Spinal cord (tissue), 10 donors: ENCODE results near the gene ST6GALNAC3. TPM values are rescaled to one million over a fixed set of nuclear protein-coding genes. Genes with fewer than 3 reads are reported as not detected.

Source experiments
- DNase-seq, 6 donors: peaks; one replicate each; pipeline versions ENCODE4 v3.0.0 to v3.0.0-alpha.2; 2013 to 2015; ENCODE audit warnings: low spot score in 6 of 6, low read depth in 4 of 6
- H3K27ac ChIP-seq: one replicate; pipeline ENCODE4 v1.5.1; 2013; ENCODE audit warnings: low read depth, low read length, control low read depth
- H3K27me3 ChIP-seq: one replicate; pipeline ENCODE4 v1.6.1; 2013; ENCODE audit warnings: low read length; ENCODE audit not compliant: control insufficient read depth, insufficient read depth
- H3K36me3 ChIP-seq: one replicate; pipeline ENCODE4 v1.6.1; 2013; ENCODE audit warnings: low read length; ENCODE audit not compliant: control insufficient read depth, insufficient read depth
- H3K4me1 ChIP-seq: one replicate; pipeline ENCODE4 v1.6.1; 2013; ENCODE audit warnings: low read length; ENCODE audit not compliant: control insufficient read depth, insufficient read depth
- H3K4me3 ChIP-seq: one replicate; pipeline ENCODE4 v1.5.1; 2013; ENCODE audit warnings: low read depth, low read length, control low read depth
- H3K9me3 ChIP-seq: one replicate; pipeline ENCODE4 v1.6.1; 2013; ENCODE audit warnings: low read length; ENCODE audit not compliant: control insufficient read depth, insufficient read depth
- WGBS: methylation state at CpG from one replicate; pipeline ENCODE4 v1.1.5; 2013; ENCODE audit warnings: missing lambda C conversion rate; ENCODE audit not compliant: insufficient coverage; 5-methylcytosine and 5-hydroxymethylcytosine counted together
- polyA plus RNA-seq, 2 donors: library from polyadenylated mRNA; unstranded; fragments of 120-200 nt; gene quantifications; one replicate each; pipeline ENCODE4 v1.2.1, GENCODE V29; 2013; ENCODE audit not compliant: insufficient read length in 2 of 2
- total RNA-seq, 2 donors: library from RNA; depleted of rRNA in 1 of 2; stranded (reverse); fragments of 120-200 nt in 1 of 2; fragments of >200 nt in 1 of 2; gene quantifications; one replicate each; pipeline versions ENCODE4 v1.2.3 to v1.2.4, GENCODE V29; 2013 to 2014
- donor health status: healthy.

ST6GALNAC3 gene
- total and polyA plus RNA-seq, 4 donors = 17.2 to 64.0 (median 26.0) TPM

GRCh38 chr1:76219366-76219818, 144.8 kb downstream of the ST6GALNAC3 start:
- no peak overlapping the region for H3K27ac ChIP-seq
- DNase-seq = no peak
- H3K36me3 ChIP-seq = no peaks in the 10 kb centered on the region
- H3K4me1 ChIP-seq = no peaks in the 10 kb centered on the region
- no peaks in the 10 kb centered on the region for H3K9me3 ChIP-seq
- 100% methylated on average over 2 of the region's 3 CpGs for WGBS
- H3K4me3 ChIP-seq = no peak overlapping the region
- H3K27me3 ChIP-seq = no peaks in the 10 kb centered on the region

GRCh38 chr1:76224752-76225151, 150.2 kb downstream of the ST6GALNAC3 start:
- Histone ChIP-seq H3K27ac (no peak overlapping the region), H3K36me3 (no peaks in the 10 kb centered on the region), H3K4me3 (no peak overlapping the region), H3K4me1 (peaks cover 3% of the 10 kb centered on the region), H3K27me3 (no peaks in the 10 kb centered on the region), H3K9me3 (no peaks in the 10 kb centered on the region)
- DNase-seq = peak in 1 of 6 donors; percentile 31
- WGBS = 82% methylated on average over 2 of the region's 3 CpGs

- no peaks in the 10 kb centered on the region for H3K27me3 ChIP-seq
- WGBS = no CpG with 5 or more reads among the region's 1 CpG
- no peak overlapping the region for H3K27ac ChIP-seq
- no peak overlapping the region for H3K4me3 ChIP-seq
- H3K36me3 ChIP-seq = no peaks in the 10 kb centered on the region
- no peaks in the 10 kb centered on the region for H3K9me3 ChIP-seq
- H3K4me1 ChIP-seq = peaks cover 3% of the 10 kb centered on the region
- DNase-seq = no peak
Measured at GRCh38 chr1:76225526-76225925, 151.0 kb downstream of the ST6GALNAC3 start.

- Histone ChIP-seq H3K4me3 (no peak overlapping the region), H3K27me3 (no peaks in the 10 kb centered on the region), H3K27ac (no peak overlapping the region), H3K4me1 (peaks cover 3% of the 10 kb centered on the region), H3K9me3 (no peaks in the 10 kb centered on the region), H3K36me3 (no peaks in the 10 kb centered on the region)
- no peak for DNase-seq
- WGBS = no CpG with 5 or more reads among the region's 3 CpGs
Measured at GRCh38 chr1:76227621-76228020, 153.1 kb downstream of the ST6GALNAC3 start.

- Histone ChIP-seq H3K4me3 (no peak overlapping the region), H3K27ac (no peak overlapping the region), H3K4me1 (peaks cover 3% of the 10 kb centered on the region), H3K9me3 (no peaks in the 10 kb centered on the region), H3K36me3 (no peaks in the 10 kb centered on the region), H3K27me3 (no peaks in the 10 kb centered on the region)
- WGBS = 54% methylated on average over 4 of the region's 7 CpGs
- DNase-seq = no peak
Measured at GRCh38 chr1:76229279-76230005, 154.9 kb downstream of the ST6GALNAC3 start.

DNA sequence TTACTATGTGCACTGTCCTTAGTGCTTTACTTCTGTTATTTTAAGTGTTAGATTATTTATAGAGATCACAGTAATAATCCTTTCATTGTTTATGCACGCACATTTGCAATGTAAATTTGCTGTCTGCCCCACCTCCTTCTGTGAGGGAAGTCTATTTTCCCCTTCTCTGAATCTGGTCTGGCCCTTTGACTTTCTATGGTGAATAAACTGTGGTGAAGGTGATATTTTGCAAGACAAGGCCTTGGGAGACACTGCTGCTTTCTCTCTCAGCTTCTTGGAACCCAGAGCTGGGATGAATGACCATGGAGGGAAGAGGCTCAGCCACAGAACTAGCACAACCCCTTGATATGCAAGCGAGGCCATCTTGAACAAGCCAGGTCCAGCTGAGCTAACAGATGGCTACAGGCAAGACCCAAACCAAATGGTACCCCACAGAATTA, 156.3 kb downstream of the ST6GALNAC3 start:
- H3K36me3 ChIP-seq = no peaks in the 10 kb centered on the region
- DNase-seq = peak in 1 of 6 donors; percentile 38
- no peaks in the 10 kb centered on the region for H3K27me3 ChIP-seq
- peaks cover 3% of the 10 kb centered on the region for H3K4me1 ChIP-seq
- no CpG with 5 or more reads among the region's 2 CpGs for WGBS
- H3K27ac ChIP-seq = no peak overlapping the region
- H3K9me3 ChIP-seq = no peaks in the 10 kb centered on the region
- H3K4me3 ChIP-seq = no peak overlapping the region

DNA sequence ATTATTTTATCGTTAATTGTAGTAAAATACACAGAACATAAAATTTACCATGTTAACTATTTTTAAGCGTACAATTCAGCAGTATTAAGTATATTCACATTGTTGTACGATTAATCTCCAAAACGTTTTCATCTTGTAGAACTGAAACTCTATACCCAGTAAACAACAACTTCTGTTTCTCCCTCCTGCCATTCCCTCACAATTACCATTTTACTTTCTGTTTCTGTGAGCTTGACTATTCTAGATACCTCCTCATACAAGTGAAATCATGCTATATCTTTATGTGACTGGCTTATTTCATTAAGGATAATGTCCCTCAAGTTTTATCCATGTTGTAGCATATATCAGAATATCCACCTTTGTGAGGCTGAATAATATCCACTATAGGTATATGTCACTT, 156.8 kb downstream of the ST6GALNAC3 start:
- H3K9me3 ChIP-seq = no peaks in the 10 kb centered on the region
- H3K27me3 ChIP-seq = no peaks in the 10 kb centered on the region
- 100% methylated on average over 1 of the region's 4 CpGs for WGBS
- H3K36me3 ChIP-seq = no peaks in the 10 kb centered on the region
- H3K27ac ChIP-seq = no peak overlapping the region
- H3K4me3 ChIP-seq = no peak overlapping the region
- DNase-seq = no peak
- H3K4me1 ChIP-seq = peaks cover 3% of the 10 kb centered on the region

- Histone ChIP-seq H3K27me3 (no peaks in the 10 kb centered on the region), H3K27ac (no peak overlapping the region), H3K9me3 (no peaks in the 10 kb centered on the region), H3K36me3 (no peaks in the 10 kb centered on the region), H3K4me1 (peaks cover 3% of the 10 kb centered on the region), H3K4me3 (no peak overlapping the region)
- DNase-seq = no peak
- WGBS = 100% methylated on average over 4 of the region's 4 CpGs
Measured at GRCh38 chr1:76232666-76233065, 158.1 kb downstream of the ST6GALNAC3 start.

DNA sequence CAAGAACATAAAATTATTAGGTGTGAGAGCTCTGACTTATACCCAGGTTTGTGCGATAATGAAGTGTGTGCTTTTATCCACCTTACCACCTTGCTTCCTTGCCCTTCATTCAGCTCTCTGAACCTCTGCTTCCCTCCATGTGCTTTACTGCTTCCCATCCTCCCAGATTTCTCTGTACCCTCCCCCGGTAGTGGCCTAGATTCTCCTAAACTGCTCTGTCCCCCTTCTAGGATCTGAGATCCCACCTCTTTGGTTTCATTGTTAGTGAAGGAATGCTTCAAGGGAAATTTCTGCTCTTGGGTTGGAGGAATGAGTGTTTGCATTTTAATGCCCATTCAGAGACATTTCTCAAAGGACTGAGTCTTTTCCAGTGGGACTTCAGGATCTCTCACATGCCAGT, 159.5 kb downstream of the ST6GALNAC3 start:
- peaks cover under 1% of the 10 kb centered on the region for H3K27me3 ChIP-seq
- no peaks in the 10 kb centered on the region for H3K9me3 ChIP-seq
- H3K4me1 ChIP-seq = peaks cover 3% of the 10 kb centered on the region
- H3K36me3 ChIP-seq = no peaks in the 10 kb centered on the region
- no peak overlapping the region for H3K27ac ChIP-seq
- WGBS = no CpG with 5 or more reads among the region's 2 CpGs
- H3K4me3 ChIP-seq = no peak overlapping the region
- no peak for DNase-seq

- 100% methylated on average over 3 of the region's 5 CpGs for WGBS
- H3K27ac ChIP-seq = no peak overlapping the region
- DNase-seq = no peak
- no peaks in the 10 kb centered on the region for H3K36me3 ChIP-seq
- H3K4me3 ChIP-seq = no peak overlapping the region
- H3K27me3 ChIP-seq = peaks cover 2% of the 10 kb centered on the region
- H3K4me1 ChIP-seq = no peaks in the 10 kb centered on the region
- no peaks in the 10 kb centered on the region for H3K9me3 ChIP-seq
Measured at GRCh38 chr1:76237211-76237610, 162.7 kb downstream of the ST6GALNAC3 start.
